Heart left ventricle (tissue), 16 donors: ENCODE results near the gene DDX27. TPM values are rescaled to one million over a fixed set of nuclear protein-coding genes. Genes with fewer than 3 reads are reported as not detected.
"Not testable (repeated sequence)": the region's sequence is repeated elsewhere in the genome, so short reads cannot be mapped to it uniquely, and the experiment has no call there.

Experiments
- ATAC-seq, 4 donors: fragments of 200-7000 bp; cut with Tn5 transposase; one replicate each; pipeline ENCODE4 v1.9.1; 2020 to 2022; ENCODE audit warnings: moderate library complexity in 4 of 4, mild to moderate bottlenecking in 3 of 4, moderate number of reproducible peaks in 1 of 4
- DNase-seq, 5 donors: peaks; one replicate each; pipeline ENCODE4 v3.0.0-alpha.2; 2020
- H3K27ac ChIP-seq, 12 donors: fragments of 200-600 bp; sonication (generic) in 4 of 12; one replicate each; pipeline versions ENCODE4 v1.5.0 to v1.8.0; 2016 to 2022; ENCODE audit warnings: mild to moderate bottlenecking in 2 of 12
- H3K27me3 ChIP-seq, 9 donors: fragments of 200-600 bp; sonication (generic) in 2 of 9; one replicate each; pipeline versions ENCODE4 v1.5.1 to v1.8.0; 2016 to 2022; ENCODE audit warnings: mild to moderate bottlenecking in 3 of 9
- H3K36me3 ChIP-seq, 9 donors: fragments of 200-600 bp; sonication (generic) in 2 of 9; one replicate each; pipeline versions ENCODE4 v1.5.0 to v1.8.0; 2018 to 2022; ENCODE audit warnings: mild to moderate bottlenecking in 2 of 9
- H3K4me1 ChIP-seq, 12 donors: fragments of 200-600 bp; sonication (generic) in 4 of 12; one replicate each; pipeline versions ENCODE4 v1.5.0 to v1.8.0; 2016 to 2022; ENCODE audit warnings: mild to moderate bottlenecking in 3 of 12
- H3K4me3 ChIP-seq, 12 donors: fragments of 200-600 bp; sonication (generic) in 4 of 12; one replicate each; pipeline versions ENCODE4 v1.5.0 to v1.8.0; 2017 to 2022; ENCODE audit warnings: mild to moderate bottlenecking in 9 of 12, moderate library complexity in 4 of 12
- H3K9me3 ChIP-seq, 12 donors: fragments of 200-600 bp; sonication (generic) in 4 of 12; one replicate each; pipeline versions ENCODE4 v1.5.0 to v1.8.0; 2016 to 2022; ENCODE audit warnings: mild to moderate bottlenecking in 1 of 12
- POLR2A ChIP-seq, 2 donors: fragments of 450-650 bp; IDR thresholded peaks; one replicate each; pipeline ENCODE4 v1.6.1; 2017; ENCODE audit warnings: antibody characterized with exemption in 2 of 2, mild to moderate bottlenecking in 2 of 2, moderate library complexity in 2 of 2
- WGBS, 4 donors: extraction: QIAGEN DNeasy Blood & Tissue Kit in 2 of 4; methylation state at CpG; one replicate each; pipeline versions ENCODE4 v1.1.5 to v1.1.7; 2013 to 2018; 5-methylcytosine and 5-hydroxymethylcytosine counted together
- intact Hi-C, 10 donors: fragments of 100-400 bp; cut with DNase I; formaldehyde crosslinking; loops; one replicate each; pipeline versions ENCODE4 v1.11.1 to v1.14.2; 2022
- polyA plus RNA-seq, 2 donors: library from polyadenylated mRNA; stranded (reverse); fragments of 200-250 nt; gene quantifications; one replicate each; pipeline ENCODE4 v1.2.3, GENCODE V29; 2013
- total RNA-seq, 9 donors: library from RNA; depleted of rRNA in 2 of 9; stranded (reverse); fragments of >200 nt in 2 of 9; fragmentation: NEBNext Ultra II Directional in 3 of 9; extraction: Animal tissue kit (Norgen Biotek cat#: 25700) in 3 of 9; gene quantifications; one replicate each; pipeline versions ENCODE4 v1.1.0 to v1.2.4, GENCODE V29; 2016 to 2023
- TF ChIP-seq, protein P1 (sequence below), 12 donors: fragments of 200-600 bp; sonication (generic) in 4 of 12; IDR thresholded peaks; one replicate each; pipeline versions ENCODE4 v1.5.0 to v1.8.0; 2018 to 2022; ENCODE audit warnings: antibody characterized with exemption in 12 of 12, mild to moderate bottlenecking in 5 of 12
- donor health status: ischemic (EF 13 %, LVEDD 7.1; RV severe dilation, severe dysfunction).
- donor health status: healthy with polysubstance abuse.
- donor health status: DM: no; HTN: yes; CAD: no.
- donor health status: DM: no; HTN: no; CAD: no.
- donor health status: ischemic (EF 25% LVEDD 6.9; RV normal size, moderate dysfunction).
- donor health status: ischemic (EF 25% LVEDD 5.7; RV mildly dilated, moderate dysfunction).
- donor health status: healthy.
- donor health status: DM: yes; HTN: yes; CAD: no.
- donor health status: ischemic (EF 35%, LVEDD 5.7; RV mildly dilated, moderate dysfunction).
- donor health status: nonischemic (EF 11% LVEDD 7.7; RV severe dilation, severe dysfunction).
- donor health status: DM: yes; HTN: yes; CAD: no.
- donor health status: PGD.
- donor health status: ischemic (EF 29% LVEDD 5.4; RV normal size, mild dysfunction).
- donor health status: nonischemic (EF 23%, LVEDD 6.1; RV moderate dilation, normal function).

DDX27 gene
- total and polyA plus RNA-seq, 11 donors = 12.0 to 34.2 (median 13.9) TPM

DNA sequence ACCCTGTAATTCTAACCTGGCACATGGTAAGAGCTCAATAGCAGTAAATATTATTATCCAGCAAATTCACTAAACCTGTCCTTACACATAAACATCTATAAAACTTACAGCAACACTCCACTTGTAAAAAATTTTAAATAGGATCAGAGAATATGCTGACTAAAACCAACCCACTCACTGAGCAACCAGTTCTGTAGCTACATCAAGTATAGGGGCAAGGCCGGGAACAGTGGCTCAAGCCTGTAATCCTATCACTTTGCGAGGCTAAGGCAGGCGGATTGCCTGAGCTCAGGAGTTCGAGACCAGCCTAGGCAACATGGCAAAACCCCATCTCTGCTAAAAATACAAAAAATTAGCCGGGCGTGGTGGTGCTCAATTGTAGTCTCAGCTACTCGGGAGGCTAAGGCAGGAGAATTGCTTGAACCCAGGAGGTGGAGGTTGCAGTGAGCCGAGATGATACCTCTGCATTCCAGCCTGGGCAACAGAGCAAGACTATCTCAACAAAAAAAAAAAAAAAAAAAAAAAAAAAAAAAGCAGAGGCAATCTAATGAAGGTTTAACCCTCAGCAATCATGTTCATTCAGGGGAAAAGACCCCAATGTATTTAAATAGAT is 37.8 kb upstream of the DDX27 start:
- H3K9me3 ChIP-seq = no peaks in the 10 kb centered on the region
- no peak overlapping the region for H3K4me3 ChIP-seq
- WGBS, 4 donors = 83 to 89% (median 89%) methylated on average over 6 to 8 of the region's 8 CpGs
- TF ChIP-seq, protein P1, sequence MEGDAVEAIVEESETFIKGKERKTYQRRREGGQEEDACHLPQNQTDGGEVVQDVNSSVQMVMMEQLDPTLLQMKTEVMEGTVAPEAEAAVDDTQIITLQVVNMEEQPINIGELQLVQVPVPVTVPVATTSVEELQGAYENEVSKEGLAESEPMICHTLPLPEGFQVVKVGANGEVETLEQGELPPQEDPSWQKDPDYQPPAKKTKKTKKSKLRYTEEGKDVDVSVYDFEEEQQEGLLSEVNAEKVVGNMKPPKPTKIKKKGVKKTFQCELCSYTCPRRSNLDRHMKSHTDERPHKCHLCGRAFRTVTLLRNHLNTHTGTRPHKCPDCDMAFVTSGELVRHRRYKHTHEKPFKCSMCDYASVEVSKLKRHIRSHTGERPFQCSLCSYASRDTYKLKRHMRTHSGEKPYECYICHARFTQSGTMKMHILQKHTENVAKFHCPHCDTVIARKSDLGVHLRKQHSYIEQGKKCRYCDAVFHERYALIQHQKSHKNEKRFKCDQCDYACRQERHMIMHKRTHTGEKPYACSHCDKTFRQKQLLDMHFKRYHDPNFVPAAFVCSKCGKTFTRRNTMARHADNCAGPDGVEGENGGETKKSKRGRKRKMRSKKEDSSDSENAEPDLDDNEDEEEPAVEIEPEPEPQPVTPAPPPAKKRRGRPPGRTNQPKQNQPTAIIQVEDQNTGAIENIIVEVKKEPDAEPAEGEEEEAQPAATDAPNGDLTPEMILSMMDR (IDR thresholded peaks at IDR 0.05) = no peak
- TF ChIP-seq POLR2A (IDR thresholded peaks at IDR 0.05) = no peak
- ATAC-seq (no peak), DNase-seq (no peak)
- peak overlapping the region in 1 of 12 donors; percentile 28 for H3K27ac ChIP-seq
- H3K27me3 ChIP-seq = no peaks in the 10 kb centered on the region
- H3K4me1 ChIP-seq = peaks cover 6 to 64% (median 52%) of the 10 kb centered on the region in 12 donors
- intact Hi-C loops = loop anchor here in 1 of 10 donors (10.0 kb wide), 1 partner anchor 47 kb away; no protein-coding TSS in a partner anchor
- H3K36me3 ChIP-seq = peaks cover 0 to 15% (median 9%) of the 10 kb centered on the region in 9 donors

DNA sequence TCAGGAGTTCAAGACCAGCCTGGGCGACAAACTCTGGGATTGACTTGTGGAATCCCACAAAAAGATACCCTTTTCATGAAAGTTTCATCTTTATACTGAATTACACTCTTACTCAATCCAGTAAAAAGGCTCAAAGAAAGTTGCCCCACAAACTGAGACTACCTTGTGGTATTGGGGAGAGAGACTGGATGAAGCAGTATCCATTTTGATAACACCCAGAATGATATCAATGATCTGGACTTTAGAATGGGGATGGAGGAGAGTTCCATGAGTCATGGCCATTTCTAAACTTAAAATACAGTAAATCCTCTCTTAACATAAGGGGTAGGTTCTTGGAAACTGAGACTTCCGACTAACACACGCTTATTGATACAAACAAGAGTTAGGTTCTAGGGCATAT is 35.8 kb upstream of the DDX27 start:
- 92 to 98% (median 98%) methylated on average over 3 of the region's 3 CpGs for WGBS, 4 donors
- no peak overlapping the region for H3K4me3 ChIP-seq
- no peaks in the 10 kb centered on the region for H3K27me3 ChIP-seq
- ATAC-seq (no peak), DNase-seq (no peak)
- H3K36me3 ChIP-seq = peaks cover 0 to 4% (median 2%) of the 10 kb centered on the region in 9 donors
- TF ChIP-seq POLR2A (IDR thresholded peaks at IDR 0.05) = no peak
- TF ChIP-seq, protein P1 (IDR thresholded peaks at IDR 0.05) = no peak
- no peaks in the 10 kb centered on the region for H3K9me3 ChIP-seq
- H3K27ac ChIP-seq = no peak overlapping the region
- intact Hi-C loops = loop anchor here in 1 of 10 donors (10.0 kb wide), 1 partner anchor 49 kb away; no protein-coding TSS in a partner anchor
- peaks cover 6 to 70% (median 53%) of the 10 kb centered on the region in 12 donors for H3K4me1 ChIP-seq

DNA sequence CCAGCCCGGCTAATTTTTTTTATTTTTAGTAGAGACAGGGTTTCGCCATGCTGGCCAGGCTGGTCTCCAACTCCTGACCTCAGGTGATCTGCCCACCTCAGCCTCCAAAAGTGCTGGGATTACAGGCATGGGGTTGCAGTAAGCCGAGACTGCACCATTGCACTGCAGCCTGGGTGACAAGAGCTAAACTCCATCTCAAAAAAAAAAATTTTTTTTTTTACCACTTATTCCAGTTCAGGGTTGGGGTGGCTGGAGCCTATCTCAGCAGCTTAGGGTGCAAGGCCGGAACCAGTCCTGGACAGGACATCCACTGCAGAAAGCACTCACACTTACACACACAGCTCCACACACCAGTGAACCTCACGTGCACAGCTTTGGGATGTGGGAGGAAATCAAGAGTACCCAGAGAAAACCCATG is 35.1 kb upstream of the DDX27 start:
- WGBS, 4 donors = 73 to 80% (median 76%) methylated on average over 5 of the region's 5 CpGs
- intact Hi-C loops = loop anchor here in 1 of 10 donors (10.0 kb wide), 1 partner anchor 49 kb away; no protein-coding TSS in a partner anchor
- H3K27ac ChIP-seq, H3K9me3 ChIP-seq, H3K27me3 ChIP-seq, H3K36me3 ChIP-seq, ATAC-seq, H3K4me3 ChIP-seq, DNase-seq: not testable (repeated sequence)
- peaks cover 3 to 68% (median 50%) of the 10 kb centered on the region in 12 donors for H3K4me1 ChIP-seq

DNA sequence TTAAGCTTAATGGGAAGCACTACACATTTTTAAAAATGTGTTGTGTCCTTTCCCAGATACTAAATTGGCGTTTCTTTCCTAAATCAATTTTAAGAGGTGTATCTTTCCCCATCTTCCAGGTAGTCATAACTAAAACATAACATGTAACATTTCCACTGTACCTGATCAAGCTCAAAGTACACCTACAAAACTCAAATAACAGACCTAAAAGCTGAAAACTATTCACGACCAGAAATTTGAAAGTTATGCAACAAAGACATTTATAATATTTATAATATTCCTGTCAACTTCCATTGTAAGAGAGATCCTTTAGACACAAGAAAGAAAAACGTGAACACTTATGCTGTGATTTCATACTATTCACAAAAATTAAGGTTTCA is 34.5 kb upstream of the DDX27 start:
- Histone ChIP-seq H3K4me3 (no peak overlapping the region), H3K4me1 (peaks cover 0 to 62% (median 45%) of the 10 kb centered on the region in 12 donors)
- TF ChIP-seq, protein P1 (IDR thresholded peaks at IDR 0.05) = no peak
- no peak for TF ChIP-seq POLR2A (IDR thresholded peaks at IDR 0.05)

More for the DNA sequence above, 34.5 kb upstream of the DDX27 start:
- Histone ChIP-seq H3K36me3 (no peaks in the 10 kb centered on the region), H3K27me3 (no peaks in the 10 kb centered on the region), H3K27ac (no peak overlapping the region), H3K9me3 (no peaks in the 10 kb centered on the region)
- WGBS, 4 donors = 67 to 74% (median 70%) methylated on average over 3 of the region's 3 CpGs
- DNase-seq = no peak
- intact Hi-C loops = loop anchor here in 2 of 10 donors (5.0 to 10.0 kb wide), 2 partner anchors 50 to 137 kb away; partner anchors contain the start of gene CSE1L (in 1 of the 2)
- ATAC-seq = no peak
